GM12873 (cell line): ENCODE data around the gene WDR7.

Experiments
- TF ChIP-seq, protein P1 (sequence below): IDR thresholded peaks from 2 replicates; pipeline ENCODE4 v1.5.1; 2012; ENCODE audit warnings: low read depth, mild to moderate bottlenecking, moderate library complexity, low read length, control low read depth; ENCODE audit not compliant: insufficient read depth; ENCODE audit errors: missing control alignments

WDR7 gene

DNA sequence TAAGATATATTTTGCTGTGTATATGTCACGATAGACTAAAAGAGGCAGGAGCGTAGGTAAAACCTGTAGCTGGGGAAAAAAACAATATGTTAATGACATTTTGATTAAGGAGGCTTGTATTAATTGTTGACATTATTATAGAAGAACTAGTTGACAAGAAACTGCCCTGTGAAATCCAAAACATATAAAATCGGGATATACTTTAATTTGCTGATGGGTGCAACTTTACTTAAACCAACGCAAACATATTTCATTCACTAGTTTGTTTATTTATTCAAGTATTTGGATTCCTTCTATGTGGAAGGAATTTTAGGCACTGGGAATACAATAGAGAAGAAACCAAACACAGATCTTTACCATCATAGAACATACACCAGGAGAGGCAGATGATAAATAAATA is 8.0 kb downstream of the WDR7 start:
- TF ChIP-seq, protein P1, sequence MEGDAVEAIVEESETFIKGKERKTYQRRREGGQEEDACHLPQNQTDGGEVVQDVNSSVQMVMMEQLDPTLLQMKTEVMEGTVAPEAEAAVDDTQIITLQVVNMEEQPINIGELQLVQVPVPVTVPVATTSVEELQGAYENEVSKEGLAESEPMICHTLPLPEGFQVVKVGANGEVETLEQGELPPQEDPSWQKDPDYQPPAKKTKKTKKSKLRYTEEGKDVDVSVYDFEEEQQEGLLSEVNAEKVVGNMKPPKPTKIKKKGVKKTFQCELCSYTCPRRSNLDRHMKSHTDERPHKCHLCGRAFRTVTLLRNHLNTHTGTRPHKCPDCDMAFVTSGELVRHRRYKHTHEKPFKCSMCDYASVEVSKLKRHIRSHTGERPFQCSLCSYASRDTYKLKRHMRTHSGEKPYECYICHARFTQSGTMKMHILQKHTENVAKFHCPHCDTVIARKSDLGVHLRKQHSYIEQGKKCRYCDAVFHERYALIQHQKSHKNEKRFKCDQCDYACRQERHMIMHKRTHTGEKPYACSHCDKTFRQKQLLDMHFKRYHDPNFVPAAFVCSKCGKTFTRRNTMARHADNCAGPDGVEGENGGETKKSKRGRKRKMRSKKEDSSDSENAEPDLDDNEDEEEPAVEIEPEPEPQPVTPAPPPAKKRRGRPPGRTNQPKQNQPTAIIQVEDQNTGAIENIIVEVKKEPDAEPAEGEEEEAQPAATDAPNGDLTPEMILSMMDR, result no peak

DNA sequence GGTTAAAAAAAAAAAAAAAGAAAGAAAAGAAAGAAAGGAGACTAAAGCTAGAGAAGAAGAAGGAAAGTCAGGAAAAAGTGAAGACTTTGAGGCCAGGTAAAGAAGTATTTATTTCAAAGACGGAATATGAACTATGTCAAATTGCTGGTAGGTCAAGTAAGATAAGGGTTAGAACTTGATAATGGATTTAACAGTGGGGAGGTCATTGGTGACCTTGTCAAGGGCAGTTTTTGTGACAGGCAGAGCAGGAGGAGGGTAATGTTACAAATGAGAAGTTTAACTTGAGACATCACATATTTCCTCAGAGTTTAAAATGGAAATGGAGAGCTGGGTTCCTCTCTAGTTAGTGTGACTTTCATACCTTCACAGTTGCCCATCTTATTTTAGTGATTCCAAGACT is 9.5 kb downstream of the WDR7 start:
- TF ChIP-seq, protein P1, result no peak

DNA sequence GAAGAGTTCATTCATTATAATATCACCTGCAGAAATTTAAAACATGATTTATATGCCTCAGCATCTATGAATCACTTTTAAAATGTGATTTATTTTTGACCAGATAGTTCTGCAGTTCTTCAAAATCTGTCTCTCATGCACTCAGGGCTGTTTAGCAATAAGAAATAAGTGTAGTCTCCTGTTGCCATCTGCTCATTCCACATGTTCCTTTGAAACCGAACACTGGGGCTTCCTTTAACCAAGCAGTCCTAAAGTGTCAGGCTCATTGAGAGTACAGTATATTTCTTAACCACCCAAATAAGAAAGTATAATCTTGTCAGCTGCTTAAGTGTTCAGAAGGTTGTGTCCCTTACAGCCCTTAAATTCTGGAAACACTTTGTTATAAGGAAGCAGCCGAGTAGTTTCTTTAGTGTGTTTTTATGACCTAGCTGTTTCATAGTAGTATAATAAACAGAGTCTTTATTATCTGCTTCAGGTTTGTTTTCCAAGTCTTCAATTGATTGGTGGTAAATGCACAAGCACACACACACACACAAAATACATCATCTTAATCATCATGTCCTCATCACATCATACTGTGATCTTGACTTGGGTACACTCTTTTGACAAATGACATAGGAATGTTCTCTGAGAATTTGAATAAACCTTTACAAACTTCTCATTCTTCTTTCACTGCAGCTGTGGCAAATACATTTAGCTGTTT is 10.4 kb downstream of the WDR7 start:
- TF ChIP-seq, protein P1, result no peak

DNA sequence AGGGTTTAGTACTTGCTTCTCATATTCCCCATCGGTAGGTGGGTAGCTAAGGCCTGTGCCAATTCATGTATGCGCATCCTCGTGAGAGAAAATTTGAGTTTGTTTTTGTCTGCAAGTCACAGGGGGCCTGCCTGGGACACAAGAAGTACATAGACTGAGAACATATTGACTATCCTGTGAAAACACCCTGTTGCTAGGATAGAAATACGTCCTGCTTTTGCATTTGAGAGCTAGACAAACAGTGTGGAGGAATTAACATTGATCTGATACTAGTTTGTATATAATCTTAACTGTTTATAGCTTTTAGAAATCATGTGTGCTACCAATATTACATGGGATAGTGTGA is 10.9 kb downstream of the WDR7 start:
- TF ChIP-seq, protein P1, result no peak

DNA sequence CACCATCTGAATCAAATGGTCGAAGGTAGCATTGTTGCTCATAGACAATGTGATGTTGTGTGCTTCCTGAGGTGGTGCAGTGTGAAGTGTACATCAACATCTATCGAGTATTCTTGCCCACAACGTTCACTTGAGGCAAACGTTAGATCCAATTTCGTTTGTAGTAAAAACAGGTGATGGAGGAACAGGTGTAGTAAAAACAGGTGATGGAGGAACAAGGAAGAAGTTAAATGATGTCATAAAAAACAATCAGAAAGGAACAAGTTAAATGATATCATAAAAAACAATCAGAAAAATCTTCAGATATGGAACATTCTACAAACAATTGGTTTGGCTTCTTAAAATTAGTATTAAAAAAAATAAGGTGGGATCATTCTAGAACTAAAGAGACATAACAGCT is 11.3 kb downstream of the WDR7 start:
- TF ChIP-seq, protein P1, result no peak

DNA sequence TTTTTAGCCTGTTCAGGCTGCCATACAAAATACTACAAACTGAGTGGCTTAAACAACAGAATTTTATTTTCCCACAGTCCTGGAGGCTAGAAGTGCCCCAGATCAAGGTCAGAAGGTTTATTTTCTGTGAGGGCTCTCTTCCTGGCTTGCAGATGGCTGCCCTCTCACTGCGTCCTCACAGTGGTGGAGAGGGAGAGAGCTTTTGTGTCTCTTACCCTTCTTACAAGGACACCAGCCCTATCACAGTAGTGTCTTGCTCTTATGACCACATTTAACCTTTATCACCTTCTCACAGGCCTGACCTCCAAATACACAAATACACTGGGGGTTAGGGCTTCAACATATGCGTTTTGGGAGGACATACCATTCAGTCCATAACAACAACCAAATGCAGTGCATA is 11.7 kb downstream of the WDR7 start:
- TF ChIP-seq, protein P1, result no peak

DNA sequence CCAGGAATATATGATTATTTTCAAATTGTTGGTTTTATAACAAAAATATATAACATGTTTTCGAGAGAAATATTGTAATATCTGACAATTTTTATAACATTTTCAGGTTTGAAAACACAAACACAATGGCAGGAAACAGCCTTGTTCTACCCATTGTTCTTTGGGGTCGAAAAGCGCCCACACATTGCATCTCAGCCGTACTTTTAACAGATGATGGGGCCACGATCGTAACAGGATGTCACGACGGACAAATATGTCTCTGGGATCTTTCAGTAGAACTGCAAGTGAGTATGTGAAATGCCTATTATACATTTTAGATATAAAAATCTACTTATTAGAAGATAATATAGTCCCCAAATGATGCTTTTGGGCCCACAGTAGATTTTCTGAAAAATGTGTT is 21.2 kb downstream of the WDR7 start:
- TF ChIP-seq, protein P1, result no peak
